Effector memory CD4-positive, alpha-beta T cell (primary cell): ENCODE results near the gene EPB41L5.
"Not testable (repeated sequence)": the region's sequence is repeated elsewhere in the genome, so short reads cannot be mapped to it uniquely, and the experiment has no call there.

ENCODE experiments used
- DNase-seq, 3 donors: peaks; one replicate each; pipeline ENCODE4 v3.0.0-alpha.2; 2020
- H3K27ac ChIP-seq: 2 replicates; pipeline ENCODE4 v1.7.0; 2013; ENCODE audit warnings: mild to moderate bottlenecking, low read length, moderate library complexity; ENCODE audit not compliant: insufficient read depth, poor library complexity, severe bottlenecking
- H3K27me3 ChIP-seq: replicated peaks from 2 replicates; pipeline ENCODE4 v1.7.0; 2013; ENCODE audit warnings: mild to moderate bottlenecking, low read length; ENCODE audit not compliant: insufficient read depth, control insufficient read depth, poor library complexity, severe bottlenecking
- H3K36me3 ChIP-seq: 2 replicates; pipeline ENCODE4 v1.7.0; 2013; ENCODE audit warnings: mild to moderate bottlenecking, low read length, moderate library complexity; ENCODE audit not compliant: control insufficient read depth, insufficient read depth
- H3K4me1 ChIP-seq: 2 replicates; pipeline ENCODE4 v1.7.0; 2013; ENCODE audit warnings: low read length, mild to moderate bottlenecking; ENCODE audit not compliant: control insufficient read depth, insufficient read depth, poor library complexity, severe bottlenecking
- H3K4me3 ChIP-seq: 2 replicates; pipeline ENCODE4 v1.7.0; 2013; ENCODE audit warnings: low read length, low read depth, mild to moderate bottlenecking; ENCODE audit not compliant: insufficient read depth, poor library complexity, severe bottlenecking
- H3K9me3 ChIP-seq: 2 replicates; pipeline ENCODE4 v1.7.0; 2013; ENCODE audit warnings: mild to moderate bottlenecking, low read length, moderate library complexity; ENCODE audit not compliant: control insufficient read depth

Gene EPB41L5

DNA sequence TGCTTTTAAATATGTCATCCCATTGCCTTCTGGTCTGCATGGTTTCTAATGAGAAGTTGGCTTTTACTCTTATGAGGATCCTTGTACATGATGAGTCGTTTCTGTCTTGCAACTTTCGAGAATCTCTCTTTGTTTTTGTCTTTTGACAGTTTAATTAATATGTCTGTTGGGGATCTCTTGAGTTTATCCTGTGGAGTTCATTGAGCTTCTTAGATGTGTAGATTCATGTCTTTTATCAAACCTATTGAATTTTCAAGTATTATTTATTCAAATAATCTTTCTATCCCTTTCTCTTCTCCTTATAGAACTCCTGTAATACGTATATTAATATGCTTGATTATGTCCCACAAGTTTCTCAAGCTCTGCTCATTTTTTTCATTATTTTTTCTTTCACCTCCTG is 142.4 kb downstream of the EPB41L5 start:
- no peaks in the 10 kb centered on the region for H3K4me1 ChIP-seq
- no peak for DNase-seq
- H3K4me3 ChIP-seq, result no peak overlapping the region
- H3K36me3 ChIP-seq, result no peaks in the 10 kb centered on the region
- no peaks in the 10 kb centered on the region for H3K27me3 ChIP-seq
- H3K27ac ChIP-seq, result no peak overlapping the region
- H3K9me3 ChIP-seq, result no peaks in the 10 kb centered on the region

DNA sequence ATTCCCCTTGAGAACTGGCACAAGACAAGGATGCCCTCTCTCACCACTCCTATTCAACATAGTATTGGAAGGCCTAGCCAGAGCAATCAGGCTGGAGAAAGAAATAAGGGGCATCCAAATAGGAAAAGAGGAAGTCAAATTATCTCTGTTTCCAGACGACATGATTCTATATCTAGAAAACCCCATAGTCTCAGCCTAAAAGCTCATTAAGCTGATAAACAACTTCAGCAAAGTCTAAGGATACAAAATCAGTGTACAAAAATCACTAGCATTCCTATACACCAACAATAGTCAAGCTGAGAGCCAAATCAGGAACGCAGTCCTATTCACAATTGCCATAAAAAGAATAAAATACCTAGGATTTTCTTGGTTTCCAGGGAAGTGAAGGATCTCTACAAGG is 145.8 kb downstream of the EPB41L5 start:
- H3K4me3 ChIP-seq, H3K27ac ChIP-seq, H3K27me3 ChIP-seq, DNase-seq, H3K9me3 ChIP-seq, H3K36me3 ChIP-seq, H3K4me1 ChIP-seq: not testable (repeated sequence)

DNA sequence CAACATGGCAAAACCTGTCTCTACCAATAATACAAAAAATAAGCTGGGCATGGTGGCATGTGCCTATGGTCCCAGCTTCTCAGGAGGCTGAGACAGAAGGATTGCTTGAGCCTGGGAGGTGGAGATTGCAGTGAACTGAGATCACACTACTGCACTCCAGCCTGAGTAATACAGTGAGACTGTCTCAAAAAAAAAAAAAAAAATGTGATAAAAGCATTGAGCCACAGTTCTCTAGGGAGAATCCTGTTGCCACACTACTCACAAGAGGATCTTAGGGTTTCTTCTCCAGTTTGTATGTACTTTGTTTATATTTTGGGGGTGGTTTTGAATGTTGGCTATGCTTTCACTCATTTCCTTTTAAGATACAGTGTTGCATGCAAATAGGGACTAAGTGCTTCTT is 148.3 kb downstream of the EPB41L5 start:
- H3K27ac ChIP-seq, result no peak overlapping the region
- DNase-seq, result no peak
- no peaks in the 10 kb centered on the region for H3K9me3 ChIP-seq
- no peaks in the 10 kb centered on the region for H3K27me3 ChIP-seq
- no peaks in the 10 kb centered on the region for H3K36me3 ChIP-seq
- no peaks in the 10 kb centered on the region for H3K4me1 ChIP-seq
- H3K4me3 ChIP-seq, result no peak overlapping the region

DNA sequence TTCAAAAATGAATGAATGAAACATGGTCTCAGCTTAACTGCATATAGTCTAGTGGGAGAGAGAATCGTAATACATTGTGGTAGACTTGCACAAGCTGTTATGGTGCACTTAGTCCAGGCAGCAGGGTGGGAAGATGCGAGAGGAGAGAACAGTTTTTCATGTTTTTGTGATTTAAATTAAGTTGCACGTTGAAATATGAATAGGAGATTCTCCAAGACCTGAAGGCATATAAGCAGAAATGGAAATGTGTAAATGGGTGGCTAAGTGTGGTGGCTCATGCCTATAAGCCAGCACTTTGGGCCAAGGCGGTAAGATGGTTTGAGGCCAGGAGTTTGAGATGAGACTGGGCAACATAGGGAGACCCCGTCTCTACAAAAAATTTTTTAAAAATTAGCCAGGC is 149.8 kb downstream of the EPB41L5 start:
- no peaks in the 10 kb centered on the region for H3K9me3 ChIP-seq
- no peak overlapping the region for H3K4me3 ChIP-seq
- H3K36me3 ChIP-seq, result no peaks in the 10 kb centered on the region
- no peak overlapping the region for H3K27ac ChIP-seq
- H3K27me3 ChIP-seq, result no peaks in the 10 kb centered on the region
- no peak for DNase-seq
- H3K4me1 ChIP-seq, result no peaks in the 10 kb centered on the region

DNA sequence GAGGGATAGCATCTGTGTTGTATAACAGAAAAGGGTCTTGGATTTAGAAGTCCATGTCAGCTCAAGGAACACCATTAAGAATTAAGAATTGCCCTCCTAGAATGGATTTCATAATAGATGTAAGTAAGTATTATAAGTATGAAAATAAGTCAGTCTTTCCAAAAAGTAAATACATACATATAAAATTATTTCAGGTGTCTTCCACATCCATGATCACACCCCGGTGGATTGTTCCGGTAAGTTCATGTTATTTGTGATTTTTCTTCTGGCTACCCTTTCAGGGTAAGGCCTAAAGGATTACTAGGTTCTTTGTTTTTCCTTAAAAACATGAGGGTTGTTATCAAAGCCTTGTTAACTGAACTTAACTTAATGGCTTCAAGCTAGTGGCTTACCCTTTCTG is 154.4 kb downstream of the EPB41L5 start:
- Histone ChIP-seq H3K27me3 (no peaks in the 10 kb centered on the region), H3K9me3 (no peaks in the 10 kb centered on the region), H3K4me1 (no peaks in the 10 kb centered on the region), H3K27ac (no peak overlapping the region), H3K4me3 (no peak overlapping the region), H3K36me3 (no peaks in the 10 kb centered on the region)
- no peak for DNase-seq

DNA sequence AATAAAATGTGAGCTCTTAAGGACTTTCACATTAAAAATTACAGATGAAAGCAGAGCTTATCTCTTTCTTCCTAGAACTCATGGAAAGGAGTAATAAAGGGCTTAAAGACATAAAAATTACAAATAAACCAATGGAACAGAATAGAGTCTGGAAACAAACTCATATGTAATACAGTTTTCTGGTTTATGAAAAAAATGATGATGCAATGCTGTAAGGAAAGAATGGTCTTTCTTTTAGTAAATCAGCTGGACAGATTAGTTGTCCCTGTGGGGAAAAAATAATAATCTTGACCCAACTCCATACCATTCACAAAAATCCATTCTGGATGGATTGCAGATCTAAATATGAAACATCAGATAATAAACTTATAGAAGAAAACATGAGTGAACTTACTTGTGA is 156.1 kb downstream of the EPB41L5 start:
- no peak for DNase-seq
- Histone ChIP-seq H3K27me3 (no peaks in the 10 kb centered on the region), H3K4me3 (no peak overlapping the region), H3K9me3 (no peaks in the 10 kb centered on the region), H3K36me3 (no peaks in the 10 kb centered on the region), H3K4me1 (no peaks in the 10 kb centered on the region), H3K27ac (no peak overlapping the region)

DNA sequence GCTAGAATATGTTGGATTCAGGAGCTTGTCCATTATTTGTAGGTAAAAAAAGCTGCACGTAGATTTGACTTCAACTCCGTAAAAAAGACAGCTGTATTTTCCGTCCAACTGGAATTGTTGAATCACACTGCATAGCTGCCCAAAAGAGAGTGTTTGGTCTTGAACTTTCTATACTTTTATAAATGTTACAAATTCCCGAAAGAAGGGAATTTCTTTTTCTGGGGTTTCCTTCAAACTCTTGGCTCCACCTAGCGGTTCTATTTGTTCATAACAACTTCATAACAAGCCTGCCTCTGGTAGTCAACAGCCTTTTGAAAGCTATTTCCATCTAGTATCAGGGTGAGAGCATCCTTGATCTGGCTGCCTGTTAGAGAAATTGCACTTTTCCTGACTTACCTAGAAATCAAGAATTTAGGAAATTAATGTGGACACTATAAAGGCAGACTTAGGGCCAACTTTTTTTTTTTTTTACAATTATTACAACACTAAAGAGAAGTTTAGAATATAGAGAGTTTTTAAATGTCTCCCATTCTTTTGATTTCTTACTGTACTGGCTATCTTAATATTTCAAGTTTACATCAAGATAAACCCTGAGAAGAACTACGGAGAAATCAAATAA is 162.2 kb downstream of the EPB41L5 start:
- Histone ChIP-seq H3K36me3 (no peaks in the 10 kb centered on the region), H3K4me1 (peaks cover 27% of the 10 kb centered on the region), H3K9me3 (no peaks in the 10 kb centered on the region), H3K4me3 (no peak overlapping the region), H3K27ac (no peak overlapping the region), H3K27me3 (no peaks in the 10 kb centered on the region)
- peak in 1 of 3 donors; percentile 10 for DNase-seq

DNA sequence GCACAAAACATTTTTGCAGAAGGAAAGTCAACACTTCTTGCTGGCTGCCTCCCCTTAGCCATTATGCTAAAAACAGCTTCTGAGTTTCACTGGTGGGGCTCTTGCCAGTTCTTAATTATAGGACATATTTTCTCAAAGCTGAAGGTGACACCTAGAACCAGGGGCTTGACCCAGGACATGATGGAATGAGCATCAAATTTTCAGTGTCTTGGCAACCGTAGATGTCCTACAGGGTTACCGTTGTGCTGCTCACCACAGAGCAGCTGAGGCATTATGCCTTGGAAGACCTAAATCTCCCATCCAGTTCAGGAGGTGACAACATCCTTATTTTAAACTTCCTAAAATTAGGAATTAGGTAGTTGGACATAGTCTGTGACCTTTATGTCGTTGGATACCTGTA is 163.6 kb downstream of the EPB41L5 start:
- no peak for DNase-seq
- no peaks in the 10 kb centered on the region for H3K9me3 ChIP-seq
- no peaks in the 10 kb centered on the region for H3K27me3 ChIP-seq
- peak overlapping the region; percentile 82 for H3K27ac ChIP-seq
- no peak overlapping the region for H3K4me3 ChIP-seq
- peaks cover 28% of the 10 kb centered on the region for H3K4me1 ChIP-seq
- no peaks in the 10 kb centered on the region for H3K36me3 ChIP-seq

DNA sequence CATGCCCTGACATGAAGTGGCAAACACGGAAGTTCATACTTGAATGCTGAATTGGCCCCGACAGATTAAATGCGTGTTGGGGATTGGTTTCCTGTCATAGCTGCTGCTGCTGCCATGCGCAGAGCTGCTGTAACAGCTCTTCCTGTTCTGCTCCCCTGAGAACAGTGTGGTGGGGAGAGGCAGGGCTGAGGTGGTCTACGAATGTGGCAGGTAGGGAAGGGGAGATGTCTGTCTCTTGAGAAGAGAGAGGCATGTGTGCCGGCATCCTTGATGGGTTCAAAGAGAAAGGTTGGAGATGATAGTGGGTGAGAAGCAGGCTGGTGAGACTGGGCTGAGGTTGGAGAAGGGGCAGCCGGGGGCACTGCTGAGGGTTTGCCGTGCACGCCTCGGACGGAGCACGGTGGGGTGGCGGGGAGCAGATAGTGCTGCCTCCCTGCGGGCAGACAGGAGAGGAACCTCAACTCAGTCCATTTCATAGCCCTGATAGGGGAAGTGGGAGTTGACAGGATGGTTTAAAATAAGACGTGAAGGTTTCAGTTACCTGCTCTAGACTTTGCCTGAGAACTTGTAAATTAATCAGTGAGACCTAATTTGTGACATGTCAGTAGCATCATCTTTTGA is 164.2 kb downstream of the EPB41L5 start:
- H3K27me3 ChIP-seq, result no peaks in the 10 kb centered on the region
- peak overlapping the region; percentile 58 for H3K4me3 ChIP-seq
- DNase-seq, result peak; percentile 49 to 67 (median 60)
- H3K4me1 ChIP-seq, result peaks cover 34% of the 10 kb centered on the region
- no peaks in the 10 kb centered on the region for H3K9me3 ChIP-seq
- H3K36me3 ChIP-seq, result no peaks in the 10 kb centered on the region
- H3K27ac ChIP-seq, result peak overlapping the region; percentile 82

DNA sequence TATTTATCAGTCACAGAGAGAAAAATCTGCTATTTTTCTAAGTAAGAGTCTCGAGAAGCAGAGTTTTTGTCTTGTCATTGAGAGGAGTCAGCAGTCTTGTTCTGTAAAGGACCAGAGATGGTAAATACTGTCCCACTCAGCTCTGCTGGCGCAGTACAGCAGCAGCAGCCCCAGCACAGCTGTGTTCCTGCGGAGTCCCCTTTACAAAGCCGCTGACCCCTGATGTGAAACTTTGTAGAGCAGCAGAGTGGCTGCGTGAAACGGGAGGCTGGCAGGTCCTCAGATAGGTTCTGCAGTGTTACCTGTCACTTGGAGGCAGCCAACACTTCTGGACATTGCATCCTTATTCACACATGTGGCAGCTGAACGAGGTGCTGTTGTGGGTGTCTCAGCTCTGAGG is 165.1 kb downstream of the EPB41L5 start:
- DNase-seq, result no peak
- peak overlapping the region; percentile 82 for H3K27ac ChIP-seq
- H3K4me1 ChIP-seq, result peaks cover 37% of the 10 kb centered on the region
- no peaks in the 10 kb centered on the region for H3K27me3 ChIP-seq
- no peaks in the 10 kb centered on the region for H3K9me3 ChIP-seq
- peak overlapping the region; percentile 58 for H3K4me3 ChIP-seq
- H3K36me3 ChIP-seq, result no peaks in the 10 kb centered on the region
